Measurements from ENCODE around the gene SSR1. TPM values are rescaled to one million over a fixed set of nuclear protein-coding genes. Genes with fewer than 3 reads are reported as not detected.

SSR1 gene
- polyA plus RNA-seq, 1 donor from 2014 or later, result 53.0 TPM

- Histone ChIP-seq H3K9me3 (ENCODE audit: low read length) (no peaks in the 10 kb centered on the region), H3F3A (ENCODE audit: insufficient read depth, low read length, poor library complexity, severe bottlenecking) (no peaks in the 10 kb centered on the region), H3K9ac (ENCODE audit: low read length) (no peak overlapping the region), H3K9me2 (ENCODE audit: insufficient read depth, low read length) (no peaks in the 10 kb centered on the region), H3K27ac (ENCODE audit: low read length) (no peak overlapping the region), H3K4me3 (ENCODE audit: low read length) (no peak overlapping the region), H3K36me3 (ENCODE audit: insufficient read depth, low read length) (peaks cover 4% of the 10 kb centered on the region), H3K27me3 (ENCODE audit: insufficient read depth, low read depth, low read length) (no peaks in the 10 kb centered on the region), H3K4me2 (ENCODE audit: low read length) (no peak overlapping the region), H3K79me2 (replicated peaks; ENCODE audit: insufficient read depth, low read length) (peaks cover 24% of the 10 kb centered on the region), H4K20me1 (ENCODE audit: insufficient read depth) (no peaks in the 10 kb centered on the region), H2AFZ (ENCODE audit: low read depth, low read length) (no peak overlapping the region)
- TF ChIP-seq MXI1 (conservative IDR thresholded peaks at IDR 0.05; ENCODE audit: poor library complexity, severe bottlenecking), result no peak
- no peak for TF ChIP-seq CTCF (IDR thresholded peaks at IDR 0.05; ENCODE audit: poor library complexity, severe bottlenecking)
- TF ChIP-seq POLR2AphosphoS5 (IDR thresholded peaks at IDR 0.05), result no peak
- TF ChIP-seq RAD21 (conservative IDR thresholded peaks at IDR 0.05), result no peak
- TF ChIP-seq REST (IDR thresholded peaks at IDR 0.05; ENCODE audit: borderline replicate concordance), result no peak
- TF ChIP-seq EZH2 (IDR thresholded peaks at IDR 0.05; ENCODE audit: borderline replicate concordance, insufficient read depth, low read length, poor library complexity, severe bottlenecking), result no peak
- TF ChIP-seq SMC3 (conservative IDR thresholded peaks at IDR 0.05; ENCODE audit: poor library complexity), result no peak
- TF ChIP-seq EP300 (conservative IDR thresholded peaks at IDR 0.05; ENCODE audit: poor library complexity, severe bottlenecking), result no peak
- TF ChIP-seq TAF1 (IDR thresholded peaks at IDR 0.05; ENCODE audit: low read depth), result no peak
Observed at GRCh38 chr6:7307533-7307932, 5.5 kb downstream of the SSR1 start.

GRCh38 chr6:7304821-7305220, 8.2 kb downstream of the SSR1 start:
- no peak overlapping the region for H3K4me2 ChIP-seq (ENCODE audit: low read length)
- no peak overlapping the region for H3K9ac ChIP-seq (ENCODE audit: low read length)
- H3K4me3 ChIP-seq (ENCODE audit: low read length), result no peak overlapping the region
- peaks cover 12% of the 10 kb centered on the region for H3K36me3 ChIP-seq (ENCODE audit: insufficient read depth, low read length)
- H3K27me3 ChIP-seq (ENCODE audit: insufficient read depth, low read depth, low read length), result no peaks in the 10 kb centered on the region
- H2AFZ ChIP-seq (ENCODE audit: low read depth, low read length), result no peak overlapping the region
- H3K27ac ChIP-seq (ENCODE audit: low read length), result no peak overlapping the region
- no peaks in the 10 kb centered on the region for H3F3A ChIP-seq (ENCODE audit: insufficient read depth, low read length, poor library complexity, severe bottlenecking)
- H3K9me2 ChIP-seq (ENCODE audit: insufficient read depth, low read length), result no peaks in the 10 kb centered on the region
- H4K20me1 ChIP-seq (ENCODE audit: insufficient read depth), result no peaks in the 10 kb centered on the region
- H3K79me2 ChIP-seq (replicated peaks; ENCODE audit: insufficient read depth, low read length), result peaks cover 1% of the 10 kb centered on the region
- no peaks in the 10 kb centered on the region for H3K9me3 ChIP-seq (ENCODE audit: low read length)
- TF ChIP-seq RAD21 (conservative IDR thresholded peaks at IDR 0.05) (no peak), SMC3 (conservative IDR thresholded peaks at IDR 0.05; ENCODE audit: poor library complexity) (no peak), POLR2AphosphoS5 (IDR thresholded peaks at IDR 0.05) (no peak), EZH2 (IDR thresholded peaks at IDR 0.05; ENCODE audit: borderline replicate concordance, insufficient read depth, low read length, poor library complexity, severe bottlenecking) (no peak), REST (IDR thresholded peaks at IDR 0.05; ENCODE audit: borderline replicate concordance) (no peak), MXI1 (conservative IDR thresholded peaks at IDR 0.05; ENCODE audit: poor library complexity, severe bottlenecking) (no peak), EP300 (conservative IDR thresholded peaks at IDR 0.05; ENCODE audit: poor library complexity, severe bottlenecking) (no peak), CTCF (IDR thresholded peaks at IDR 0.05; ENCODE audit: poor library complexity, severe bottlenecking) (no peak), TAF1 (IDR thresholded peaks at IDR 0.05; ENCODE audit: low read depth) (no peak)

Measured in neural cell (in vitro differentiated cells).